Suprapubic skin (tissue), 4 donors: Measurements from ENCODE around the gene DDIT3. TPM values are rescaled to one million over a fixed set of nuclear protein-coding genes. Genes with fewer than 3 reads are reported as not detected.
"Not testable (repeated sequence)": the region's sequence is repeated elsewhere in the genome, so short reads cannot be mapped to it uniquely, and the experiment has no call there.

Experiments
- DNase-seq, 2 donors: peaks; one replicate each; pipeline ENCODE4 v3.0.0-alpha.2; 2019; ENCODE audit warnings: low spot score in 2 of 2
- H3K27ac ChIP-seq: fragments of 200-600 bp; sonication (generic); one replicate; pipeline ENCODE4 v1.5.1; 2019
- H3K27me3 ChIP-seq: fragments of 200-600 bp; sonication (generic); one replicate; pipeline ENCODE4 v1.5.1; 2019
- H3K36me3 ChIP-seq: fragments of 200-600 bp; sonication (generic); one replicate; pipeline ENCODE4 v1.5.1; 2019
- H3K4me1 ChIP-seq: fragments of 200-600 bp; sonication (generic); one replicate; pipeline ENCODE4 v1.5.1; 2019
- H3K4me3 ChIP-seq: fragments of 200-600 bp; sonication (generic); one replicate; pipeline ENCODE4 v1.5.1; 2019; ENCODE audit warnings: mild to moderate bottlenecking
- H3K9me3 ChIP-seq: fragments of 200-600 bp; sonication (generic); one replicate; pipeline ENCODE4 v1.5.1; 2019
- CTCF ChIP-seq, 2 donors: fragments of 200-600 bp in 1 of 2; fragments of 450-650 bp in 1 of 2; sonication (generic) in 1 of 2; IDR thresholded peaks; one replicate each; pipeline ENCODE4 v1.5.1; 2016 to 2019; ENCODE audit warnings: antibody characterized with exemption in 2 of 2, mild to moderate bottlenecking in 1 of 2, moderate library complexity in 1 of 2
- EP300 ChIP-seq: sonication (generic); formaldehyde crosslinking; IDR thresholded peaks from one replicate; pipeline ENCODE4 v1.6.1; 2017; ENCODE audit warnings: antibody characterized with exemption
- POLR2A ChIP-seq, 2 donors: fragments of 450-650 bp; IDR thresholded peaks; one replicate each; pipeline ENCODE4 v1.6.1; 2017; ENCODE audit warnings: antibody characterized with exemption in 2 of 2, mild to moderate bottlenecking in 2 of 2, moderate library complexity in 2 of 2
- POLR2AphosphoS5 ChIP-seq, 3 donors: sonication (generic); formaldehyde crosslinking; IDR thresholded peaks; one replicate each; pipeline ENCODE4 v1.6.1; 2017; ENCODE audit warnings: antibody characterized with exemption in 3 of 3
- WGBS: methylation state at CpG from one replicate; pipeline ENCODE4 v1.1.5; 2018; 5-methylcytosine and 5-hydroxymethylcytosine counted together
- total RNA-seq, 4 donors: library from RNA; depleted of rRNA; stranded (reverse); fragments of >200 nt; gene quantifications; one replicate each; pipeline ENCODE4 v1.1.0, GENCODE V29; 2016

DDIT3 gene
- total RNA-seq, 4 donors from 2014 or later = 8.1 to 33.6 (median 14.4) TPM

- Histone ChIP-seq H3K27ac (no peak overlapping the region), H3K9me3 (no peaks in the 10 kb centered on the region), H3K4me3 (no peak overlapping the region), H3K27me3 (no peaks in the 10 kb centered on the region), H3K4me1 (peaks cover 9% of the 10 kb centered on the region), H3K36me3 (peaks cover 88% of the 10 kb centered on the region)
- 82% methylated on average over 6 of the region's 6 CpGs for WGBS
- no peak for TF ChIP-seq EP300
- no peak for TF ChIP-seq POLR2A (IDR thresholded peaks at IDR 0.05)
- TF ChIP-seq CTCF (IDR thresholded peaks at IDR 0.05) = no peak
- no peak for TF ChIP-seq POLR2AphosphoS5 (IDR thresholded peaks at IDR 0.05)
- no peak for DNase-seq
Measured at GRCh38 chr12:57512665-57513064, 7.6 kb downstream of the DDIT3 start.

- DNase-seq = no peak
- 98% methylated on average over 7 of the region's 7 CpGs for WGBS
- Histone ChIP-seq H3K9me3 (no peaks in the 10 kb centered on the region), H3K4me3 (no peak overlapping the region), H3K27me3 (no peaks in the 10 kb centered on the region), H3K27ac (no peak overlapping the region), H3K36me3 (peaks cover 85% of the 10 kb centered on the region), H3K4me1 (no peaks in the 10 kb centered on the region)
- TF ChIP-seq POLR2A (IDR thresholded peaks at IDR 0.05) (no peak), POLR2AphosphoS5 (IDR thresholded peaks at IDR 0.05) (no peak), EP300 (no peak), CTCF (IDR thresholded peaks at IDR 0.05) (no peak)
Measured at GRCh38 chr12:57511588-57512325, 8.6 kb downstream of the DDIT3 start.

GRCh38 chr12:57511161-57511560 lies 9.2 kb downstream of the DDIT3 start:
- Histone ChIP-seq H3K27ac (no peak overlapping the region), H3K27me3 (no peaks in the 10 kb centered on the region), H3K36me3 (peaks cover 83% of the 10 kb centered on the region), H3K9me3 (no peaks in the 10 kb centered on the region), H3K4me3 (no peak overlapping the region), H3K4me1 (no peaks in the 10 kb centered on the region)
- no peak for DNase-seq
- TF ChIP-seq CTCF (IDR thresholded peaks at IDR 0.05) (no peak), POLR2A (IDR thresholded peaks at IDR 0.05) (no peak), EP300 (no peak), POLR2AphosphoS5 (IDR thresholded peaks at IDR 0.05) (no peak)
- 88% methylated on average over 4 of the region's 4 CpGs for WGBS

GRCh38 chr12:57507796-57508195 lies 12.5 kb downstream of the DDIT3 start:
- not testable (repeated sequence) for H3K4me1 ChIP-seq, H3K4me3 ChIP-seq, H3K9me3 ChIP-seq, DNase-seq, H3K27me3 ChIP-seq, H3K27ac ChIP-seq
- whole genome bisulfite sequencing = 94% methylated on average over 11 of the region's 28 CpGs
- peaks cover 83% of the 10 kb centered on the region for H3K36me3 ChIP-seq

- not testable (repeated sequence) for H3K9me3 ChIP-seq, H3K4me1 ChIP-seq, H3K27me3 ChIP-seq, H3K4me3 ChIP-seq, H3K27ac ChIP-seq, DNase-seq
- WGBS = 84% methylated on average over 4 of the region's 4 CpGs
- peaks cover 82% of the 10 kb centered on the region for H3K36me3 ChIP-seq
Measured at GRCh38 chr12:57506541-57506940, 13.8 kb downstream of the DDIT3 start.

GRCh38 chr12:57502311-57502969 lies 17.9 kb downstream of the DDIT3 start:
- not testable (repeated sequence) for H3K27me3 ChIP-seq, H3K27ac ChIP-seq, H3K9me3 ChIP-seq, H3K4me1 ChIP-seq, DNase-seq, H3K4me3 ChIP-seq
- WGBS = 94% methylated on average over 22 of the region's 22 CpGs
- peaks cover 88% of the 10 kb centered on the region for H3K36me3 ChIP-seq
